ENCODE results near the gene ANKDD1B. TPM values are rescaled to one million over a fixed set of nuclear protein-coding genes. Genes with fewer than 3 reads are reported as not detected.
"Not testable (repeated sequence)": the region's sequence is repeated elsewhere in the genome, so short reads cannot be mapped to it uniquely, and the experiment has no call there.

The ANKDD1B gene
- 0.43 TPM for total RNA-seq

DNA sequence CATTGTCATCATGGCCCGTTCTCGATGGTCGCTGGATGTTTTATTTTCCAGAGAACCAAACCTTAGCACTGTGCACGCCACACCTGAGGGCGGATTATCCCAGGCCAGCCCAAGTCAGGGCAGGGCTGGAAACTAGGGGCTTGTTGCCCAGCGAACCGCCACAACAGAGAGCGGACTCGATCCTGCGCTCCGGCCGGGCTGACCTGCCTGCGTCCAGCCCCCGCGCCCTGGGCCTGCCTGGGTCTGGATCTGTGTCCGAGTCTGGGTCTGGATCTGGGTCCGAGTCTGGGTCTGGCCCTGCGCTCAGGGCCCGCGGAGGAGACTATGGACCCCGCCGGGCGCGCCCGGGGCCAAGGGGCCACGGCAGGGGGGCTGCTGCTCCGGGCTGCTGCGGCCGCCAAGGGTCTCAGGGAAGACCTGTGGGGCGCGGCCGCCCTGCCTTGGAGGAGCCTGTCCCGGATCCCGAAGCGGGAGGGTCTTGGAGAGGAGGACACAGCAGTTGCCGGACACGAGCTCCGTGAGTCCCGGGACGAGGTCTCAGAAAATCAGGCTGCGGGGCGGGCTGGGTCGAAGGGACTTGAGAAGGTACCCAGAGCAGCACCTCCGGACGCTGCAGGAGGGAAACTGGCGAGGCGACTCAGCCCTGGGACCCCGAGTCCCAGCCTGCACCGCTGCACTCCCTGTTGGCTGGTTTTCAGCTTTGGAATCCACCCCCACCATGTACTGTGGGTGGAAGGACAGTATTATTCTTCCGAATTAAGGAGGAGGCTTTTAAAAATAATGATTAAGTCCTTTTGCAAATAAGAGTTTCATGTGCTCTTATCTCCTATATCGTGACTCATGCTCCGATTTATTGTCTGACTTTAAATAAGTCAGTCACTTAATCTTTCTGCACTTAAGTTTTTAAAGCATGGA, at the start of gene ANKDD1B:
TSS of gene ANKDD1B (plus strand) at position 143 of the 915 bp plus-strand sequence. CDS start at position 325, 182 bp downstream.
- peak; percentile 16 for DNase-seq (ENCODE audit: low spot score)

DNA sequence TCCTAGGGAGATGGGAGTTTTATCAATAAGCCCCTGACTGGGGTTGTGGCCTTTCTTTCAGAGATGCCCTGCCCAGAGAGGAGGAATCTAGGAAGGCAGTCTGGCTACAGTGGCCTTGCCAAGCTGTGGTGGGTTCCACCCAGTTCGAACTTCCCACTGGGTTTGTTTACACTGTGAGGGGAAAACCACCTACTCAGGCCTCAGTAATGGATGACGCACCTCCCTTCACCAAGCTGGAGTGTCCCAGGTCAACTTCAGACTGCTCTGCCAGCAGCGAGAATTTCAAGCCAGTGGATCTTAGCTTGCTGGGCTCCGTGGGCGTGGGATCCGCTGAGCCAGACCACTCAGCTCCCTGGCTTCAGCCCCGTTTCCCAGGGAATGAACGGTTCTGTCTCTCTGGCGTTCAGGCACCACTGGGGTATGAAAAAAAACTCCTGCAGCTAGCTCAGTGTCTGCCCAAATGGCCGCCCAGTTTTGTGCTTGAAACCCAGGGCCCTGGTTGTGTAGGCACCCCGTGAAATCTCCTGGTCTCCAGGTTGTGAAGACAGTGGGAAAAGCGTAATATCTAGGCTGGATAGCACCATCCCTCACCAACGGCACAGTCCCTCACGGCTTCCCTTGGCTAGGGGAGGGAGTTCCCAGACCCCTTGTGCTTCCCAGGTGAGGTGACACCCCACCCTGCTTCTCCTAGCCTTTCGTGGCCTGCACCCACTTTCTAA, 45.1 kb upstream of the ANKDD1B start:
- not testable (repeated sequence) for DNase-seq (ENCODE audit: low spot score)

DNA sequence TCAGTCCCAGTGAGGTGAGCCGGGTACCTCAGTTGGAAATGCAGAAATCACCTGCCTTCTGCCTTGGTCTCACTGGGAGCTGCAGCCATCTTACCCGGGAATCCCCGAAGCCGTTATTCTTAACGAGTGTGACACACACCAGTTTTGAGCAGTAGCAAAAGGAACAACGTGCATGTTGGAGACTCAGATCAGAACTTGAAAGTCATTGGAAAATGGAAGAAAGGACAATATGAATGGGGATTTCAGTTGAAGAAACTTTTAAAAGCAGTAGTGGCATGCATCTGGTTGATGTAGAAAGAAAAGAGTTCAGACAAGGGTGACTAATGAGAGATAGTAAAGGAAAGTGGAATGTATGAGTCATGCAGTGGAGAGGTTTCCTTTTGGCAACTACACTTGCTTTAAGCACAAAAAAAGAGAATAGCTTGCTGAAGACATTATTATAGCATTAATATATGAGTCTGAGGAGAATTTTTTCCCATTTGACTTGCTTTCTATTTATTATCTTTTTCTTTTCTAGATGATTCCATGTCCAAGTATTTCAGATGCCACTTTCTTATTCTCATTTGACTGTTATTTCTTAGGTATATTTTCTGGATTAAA, 44.4 kb upstream of the ANKDD1B start:
- DNase-seq (ENCODE audit: low spot score) = no peak

DNA sequence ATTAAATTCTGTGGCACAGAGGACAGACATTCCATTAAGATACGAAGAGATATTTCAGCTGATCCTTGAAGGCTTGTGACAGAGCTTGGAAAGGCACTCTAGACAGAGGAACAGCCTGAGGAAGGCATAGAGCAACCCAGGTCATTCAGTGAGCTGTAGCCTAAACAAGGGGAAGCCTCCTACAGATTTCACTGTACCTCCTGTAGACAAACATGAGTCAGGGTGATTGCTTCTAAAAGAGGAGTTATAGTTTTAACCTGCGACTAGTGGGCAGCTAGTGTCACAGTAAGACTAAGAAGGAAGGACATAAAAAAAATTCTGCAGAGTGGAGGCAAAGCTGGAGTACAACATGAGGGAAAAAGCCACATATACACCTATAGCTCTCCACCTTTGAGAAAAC, 43.5 kb upstream of the ANKDD1B start:
- DNase-seq (ENCODE audit: low spot score) = no peak

DNA sequence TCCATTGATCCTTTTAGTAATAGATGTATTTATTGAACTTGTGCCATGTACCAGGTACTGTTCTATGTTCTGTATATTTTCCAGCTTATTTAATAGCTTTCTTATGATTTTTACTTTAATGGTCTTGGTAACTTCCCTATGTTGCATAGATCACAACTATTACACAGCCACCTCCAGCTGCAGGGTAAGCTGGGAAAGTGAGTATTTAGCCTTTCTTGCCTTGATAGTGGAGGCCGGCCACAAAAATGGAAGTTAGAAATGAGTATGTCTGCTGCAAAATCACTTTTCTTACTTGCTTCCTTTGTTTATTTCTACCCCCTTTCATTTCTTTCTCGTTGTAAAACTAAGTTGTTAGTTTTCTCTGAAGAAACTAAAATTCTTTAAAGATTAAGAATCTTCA, 43.1 kb upstream of the ANKDD1B start:
- no peak for DNase-seq (ENCODE audit: low spot score)

DNA sequence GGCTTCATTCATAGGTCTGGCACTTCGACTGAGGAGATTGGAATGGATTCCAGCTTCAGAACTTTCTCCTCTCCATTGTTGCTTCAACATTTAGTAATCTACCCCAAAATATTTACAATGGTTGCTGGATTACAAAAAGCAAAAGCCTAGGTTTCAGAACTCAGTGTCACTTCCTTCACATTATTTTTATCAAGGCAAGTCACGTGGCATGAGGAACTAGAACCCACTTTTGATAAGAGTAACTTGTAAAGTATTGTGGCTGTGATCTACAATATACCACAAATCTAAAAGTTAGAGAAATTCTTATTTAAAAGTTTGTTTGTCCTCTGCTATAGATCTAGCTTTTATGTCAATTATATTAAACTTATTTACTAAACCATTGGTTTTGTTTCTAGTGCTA, 39.7 kb upstream of the ANKDD1B start:
- DNase-seq (ENCODE audit: low spot score) = no peak

DNA sequence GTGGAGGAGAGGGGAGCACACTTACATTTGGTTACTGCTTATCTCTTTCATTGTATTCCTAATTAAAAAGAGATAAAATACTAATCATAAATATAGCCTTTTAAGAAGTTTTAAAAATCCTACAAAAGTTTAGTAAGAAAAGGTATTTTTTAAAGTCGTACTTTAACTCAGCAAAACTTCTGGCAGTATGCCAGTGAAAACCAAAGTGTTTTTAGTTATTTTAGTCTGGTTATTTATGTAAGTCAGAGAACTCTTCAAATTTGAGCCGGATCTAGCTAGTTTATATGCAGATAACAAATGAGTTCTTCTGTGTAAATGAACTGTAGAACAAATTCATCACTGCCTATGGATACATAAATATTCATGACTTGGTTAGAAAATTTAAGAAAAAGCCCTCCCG, 36.5 kb upstream of the ANKDD1B start:
- DNase-seq (ENCODE audit: low spot score) = no peak

DNA sequence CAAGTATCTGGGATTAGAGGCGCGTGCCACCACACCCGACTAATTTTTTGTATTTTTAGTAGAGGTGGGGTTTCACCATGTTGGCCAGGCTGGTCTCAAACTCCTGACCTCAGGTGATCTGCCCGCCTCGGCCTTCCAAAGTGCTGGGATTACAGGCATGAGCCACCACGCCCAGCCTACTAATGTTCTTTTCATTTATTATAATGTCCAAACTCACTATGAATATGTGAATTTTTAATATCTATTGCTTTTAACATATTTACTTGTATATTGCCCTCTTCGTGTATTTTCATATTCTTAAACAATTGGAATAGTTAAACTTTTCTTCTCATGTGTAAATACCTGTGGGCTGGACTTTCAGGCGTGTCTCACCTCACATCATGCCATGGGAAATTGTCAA, 33.0 kb upstream of the ANKDD1B start:
- DNase-seq (ENCODE audit: low spot score) = not testable (repeated sequence)

DNA sequence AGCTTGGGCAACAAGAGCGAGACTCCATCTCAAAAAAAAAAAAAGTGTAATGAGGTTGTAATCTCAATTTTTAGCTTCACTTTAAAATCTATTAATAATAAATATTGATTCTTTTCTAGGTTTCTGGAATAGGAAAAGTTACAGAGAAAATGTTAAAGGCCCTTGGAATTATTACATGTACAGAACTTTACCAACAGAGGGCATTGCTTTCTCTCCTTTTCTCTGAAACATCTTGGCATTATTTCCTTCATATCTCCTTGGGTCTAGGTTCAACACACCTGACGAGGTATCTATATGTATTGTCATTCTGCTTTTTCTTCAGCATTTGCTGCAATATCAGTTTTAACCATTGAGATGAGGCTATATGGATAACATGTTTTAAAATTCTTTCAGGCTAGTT, 26.6 kb upstream of the ANKDD1B start:
- DNase-seq (ENCODE audit: low spot score) = no peak

DNA sequence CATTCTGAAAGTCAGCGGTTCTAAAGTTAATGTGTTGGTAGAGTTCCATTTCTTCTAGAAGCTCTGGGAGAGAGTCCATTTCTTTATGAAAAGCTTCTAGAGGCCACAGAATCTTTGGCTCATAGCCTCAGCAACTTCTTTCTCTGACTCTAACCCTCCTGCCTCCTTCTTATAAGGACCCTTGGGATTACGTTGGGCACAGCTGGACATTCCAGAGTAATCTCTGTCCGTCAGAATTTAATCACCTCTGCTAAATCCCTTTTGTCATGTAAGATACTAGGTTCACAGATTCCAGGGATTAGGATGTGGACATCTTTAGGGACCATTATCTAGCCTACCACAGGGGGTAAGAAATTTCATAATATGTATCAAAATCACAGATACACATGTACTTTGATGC, 22.6 kb upstream of the ANKDD1B start:
- DNase-seq (ENCODE audit: low spot score) = no peak

DNA sequence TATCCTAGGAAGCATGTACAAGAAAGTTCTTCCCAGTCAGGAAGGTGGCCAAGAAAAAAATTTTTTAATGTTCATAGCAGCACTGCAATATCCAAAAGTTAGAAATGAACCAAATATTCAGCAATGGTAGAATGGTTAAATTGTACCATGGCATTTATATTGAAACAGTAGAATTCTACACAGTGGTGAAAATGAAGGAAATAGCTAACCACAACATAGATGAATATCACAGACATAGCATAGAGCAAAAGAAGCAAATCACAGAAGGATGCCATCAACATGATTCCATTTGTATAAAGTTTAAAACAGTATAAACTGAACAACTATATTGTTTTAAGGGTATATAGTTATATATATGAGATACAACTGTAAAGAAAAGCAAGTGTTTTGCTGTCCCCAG, 10.7 kb upstream of the ANKDD1B start:
- DNase-seq (ENCODE audit: low spot score) = no peak

DNA sequence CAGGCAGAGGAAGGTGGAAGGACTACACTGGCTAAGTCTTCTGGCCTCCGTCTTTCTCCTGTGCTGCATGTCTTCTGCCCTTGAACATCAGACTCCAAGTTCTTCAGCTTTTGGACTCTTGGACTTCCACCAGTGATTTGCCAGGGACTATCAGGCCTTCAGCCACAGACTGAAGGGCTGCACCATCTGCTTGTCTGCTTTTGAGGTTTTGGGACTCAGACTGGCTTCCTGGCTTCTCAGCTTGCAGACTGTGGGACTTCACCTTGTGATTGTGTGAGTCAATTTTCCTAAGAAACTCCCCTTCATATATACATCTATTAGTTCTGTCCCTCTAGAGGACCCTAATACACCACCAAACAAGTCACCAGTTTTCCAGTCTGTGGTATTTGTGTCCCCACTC, 9.7 kb upstream of the ANKDD1B start:
- DNase-seq (ENCODE audit: low spot score) = no peak

DNA sequence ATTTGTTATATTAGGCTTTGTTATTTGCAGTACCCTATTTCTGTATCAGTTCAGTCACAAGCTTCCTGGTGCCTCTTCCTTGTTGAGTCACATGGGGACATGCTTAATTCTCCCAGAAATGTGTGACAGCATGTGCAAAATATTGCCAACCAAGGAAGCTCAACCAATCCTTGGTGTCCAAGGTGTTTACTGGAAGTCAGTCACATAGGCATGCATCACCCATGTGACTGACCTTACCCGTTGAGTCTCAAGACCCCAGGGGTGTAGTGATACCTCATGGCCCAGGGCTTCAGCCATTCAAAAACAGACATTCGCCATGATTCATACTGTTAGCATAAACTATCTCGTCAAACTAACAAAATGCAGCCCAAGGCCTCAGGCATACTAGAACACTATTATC, 9.3 kb upstream of the ANKDD1B start:
- no peak for DNase-seq (ENCODE audit: low spot score)

DNA sequence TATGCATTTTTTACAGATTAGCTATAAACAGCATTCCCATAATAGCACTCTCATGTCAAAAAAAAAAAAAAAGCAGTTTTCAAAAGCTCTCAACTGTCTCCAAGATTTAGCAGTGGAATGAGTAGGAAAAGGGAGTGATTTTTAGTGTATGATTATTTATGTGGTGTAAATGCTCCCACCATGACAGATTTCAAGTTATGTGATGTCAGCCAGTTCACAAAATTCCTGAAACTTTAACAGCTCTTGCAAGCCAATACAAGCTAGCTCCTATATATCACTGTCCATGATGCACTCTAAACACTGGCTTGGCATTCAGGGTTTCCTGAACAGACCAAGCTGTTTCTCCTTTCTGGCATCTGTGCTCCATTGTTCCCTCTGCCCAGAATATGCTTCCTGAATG, 7.9 kb upstream of the ANKDD1B start:
- DNase-seq (ENCODE audit: low spot score) = no peak

DNA sequence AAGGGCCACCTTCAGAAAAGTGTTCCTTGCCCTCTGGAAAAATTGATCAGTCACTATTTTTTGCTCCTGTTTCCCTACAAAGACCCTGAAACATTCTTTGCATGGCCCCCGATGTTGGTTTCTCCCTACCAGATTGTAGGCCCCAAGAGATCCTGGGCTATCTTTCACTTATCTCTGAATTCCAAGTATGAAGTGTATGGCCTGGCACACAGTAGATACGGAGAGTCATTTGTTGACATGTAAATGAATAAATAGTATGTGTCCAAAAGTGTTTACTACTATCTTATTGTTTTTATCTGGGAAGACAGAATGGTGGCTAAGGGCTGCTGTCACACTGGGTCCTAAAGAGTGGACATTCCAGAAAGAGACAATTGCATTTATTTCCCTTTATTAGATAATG, 7.4 kb upstream of the ANKDD1B start:
- no peak for DNase-seq (ENCODE audit: low spot score)

DNA sequence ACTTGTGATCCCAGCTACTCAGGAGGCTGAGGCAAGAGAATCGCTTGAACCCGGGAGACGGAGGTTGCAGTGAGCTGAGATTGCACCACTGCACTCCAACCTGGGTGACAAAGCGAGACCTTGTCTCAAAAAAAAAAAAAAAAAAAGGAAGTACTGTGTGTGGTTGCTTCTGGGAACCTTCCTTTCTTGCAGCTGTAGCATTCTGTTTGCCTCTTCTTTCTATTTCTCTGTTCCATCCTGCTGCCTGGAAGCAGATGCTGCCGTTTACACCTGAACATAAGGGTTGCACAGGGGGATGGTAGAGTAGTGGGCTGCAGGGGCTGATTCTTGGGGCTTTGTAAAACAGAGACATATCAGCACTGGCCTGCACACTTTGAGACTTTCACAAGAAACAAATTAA, 3.9 kb upstream of the ANKDD1B start:
- DNase-seq (ENCODE audit: low spot score) = not testable (repeated sequence)

DNA sequence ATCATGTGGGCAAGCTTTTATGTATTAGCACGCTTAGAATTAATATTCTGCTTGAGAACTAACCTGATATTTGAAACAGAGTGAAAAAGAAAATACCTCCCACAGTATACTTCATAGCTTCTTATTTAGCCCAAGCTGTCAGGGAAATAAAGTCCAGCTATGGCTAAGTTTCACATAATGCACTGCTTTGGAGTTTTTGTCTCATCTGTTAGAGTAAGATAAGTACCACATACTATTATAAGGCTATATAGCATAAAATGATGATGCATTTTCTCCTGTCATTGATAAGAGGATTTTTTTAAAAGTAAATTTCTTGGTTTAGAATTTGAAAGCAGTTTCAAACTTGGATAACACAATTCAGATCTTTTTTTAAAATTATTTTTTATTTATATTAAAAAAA, 2.4 kb upstream of the ANKDD1B start:
- DNase-seq (ENCODE audit: low spot score) = no peak

DNA sequence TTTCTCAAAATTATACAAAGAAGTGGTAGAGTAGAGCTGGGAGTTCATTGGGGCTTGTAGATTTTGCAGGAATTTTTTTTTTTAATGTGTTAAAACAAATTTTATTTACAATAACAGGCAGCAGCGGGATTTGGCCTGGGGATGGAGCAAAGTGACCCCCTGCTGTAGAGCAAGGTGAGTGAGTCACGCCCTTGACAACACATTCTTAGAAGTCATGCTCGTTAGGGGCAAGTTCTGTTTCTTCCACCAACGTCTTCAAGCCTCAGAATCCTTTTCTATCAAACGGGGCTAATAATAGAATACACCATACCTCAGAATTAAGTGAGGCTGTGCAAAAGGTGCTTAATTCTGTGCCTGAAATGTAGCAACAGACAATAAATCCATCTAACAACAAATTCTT, 1.1 kb upstream of the ANKDD1B start:
- no peak for DNase-seq (ENCODE audit: low spot score)

DNA sequence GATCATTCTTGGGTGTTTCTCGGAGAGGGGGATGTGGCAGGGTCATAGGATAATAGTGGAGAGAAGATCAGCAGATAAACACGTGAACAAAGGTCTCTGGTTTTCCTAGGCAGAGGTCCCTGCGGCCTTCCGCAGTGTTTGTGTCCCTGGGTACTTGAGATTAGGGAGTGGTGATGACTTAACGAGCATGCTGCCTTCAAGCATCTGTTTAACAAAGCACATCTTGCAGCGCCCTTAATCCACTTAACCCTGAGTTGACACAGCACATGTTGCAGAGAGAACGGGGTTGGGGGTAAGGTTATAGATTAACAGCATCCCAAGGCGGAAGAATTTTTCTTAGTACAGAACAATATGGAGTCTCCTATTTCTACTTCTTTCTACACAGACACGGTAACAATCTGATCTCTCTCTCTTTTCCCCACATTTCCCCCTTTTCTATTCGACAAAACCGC, 368 bp upstream of the ANKDD1B start:
- not testable (repeated sequence) for DNase-seq (ENCODE audit: low spot score)

DNA sequence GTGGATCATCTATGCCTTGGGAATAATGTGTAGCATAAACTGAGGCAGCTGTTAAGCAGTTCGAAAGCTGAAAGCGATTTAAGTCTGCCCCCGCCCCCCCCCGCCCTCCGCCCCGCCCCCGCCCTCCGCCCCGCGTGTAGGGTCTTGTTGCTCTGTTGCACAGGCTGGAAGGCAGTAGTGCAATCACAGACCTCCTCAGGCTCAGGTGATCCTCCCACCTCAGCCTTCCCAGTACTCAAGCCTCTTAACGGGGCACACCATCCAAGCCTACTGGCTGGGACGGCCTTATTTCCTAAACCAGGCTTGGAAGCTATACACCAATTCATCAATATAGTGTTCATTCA, 945 bp downstream of the ANKDD1B start:
- DNase-seq (ENCODE audit: low spot score) = no peak

DNA sequence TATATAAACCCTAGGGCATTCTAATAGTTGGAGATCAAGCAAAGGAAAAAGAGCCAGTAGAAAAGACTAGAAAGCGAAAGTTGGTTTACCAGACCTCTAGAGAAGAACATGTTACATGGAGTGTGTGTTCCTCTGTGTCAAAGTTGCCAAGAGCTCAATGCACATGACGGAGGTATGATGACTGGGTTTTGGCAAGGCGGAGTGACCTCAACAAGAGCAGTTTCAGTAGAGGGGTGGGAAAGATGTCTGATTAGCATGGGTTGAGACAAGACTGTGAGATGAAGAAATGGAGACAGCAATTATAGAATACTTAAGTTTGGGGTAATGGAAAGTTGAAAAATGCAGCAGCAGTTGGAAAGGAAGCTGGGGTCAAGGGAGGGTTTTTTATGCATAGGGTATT, 1.6 kb downstream of the ANKDD1B start:
- no peak for DNase-seq (ENCODE audit: low spot score)

DNA sequence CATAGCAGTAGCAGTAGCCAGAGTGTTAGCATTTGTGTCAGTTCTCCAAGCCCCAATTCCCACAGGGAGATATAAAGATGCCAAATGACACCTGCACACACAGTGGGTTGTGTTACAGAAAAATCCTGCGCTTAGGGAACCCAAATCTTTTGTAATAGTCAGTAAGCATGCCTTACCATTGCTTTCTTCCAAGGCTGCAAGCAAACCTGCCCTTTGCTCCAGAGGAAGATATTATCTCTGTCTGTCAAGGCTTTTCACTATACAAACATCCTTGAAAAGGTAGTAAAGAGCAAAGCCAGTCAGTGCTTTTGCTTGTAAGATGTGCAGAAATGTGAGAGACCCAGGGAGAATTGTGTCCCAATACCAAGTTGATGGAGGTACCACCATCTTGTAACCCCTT, 2.9 kb downstream of the ANKDD1B start:
- DNase-seq (ENCODE audit: low spot score) = no peak

DNA sequence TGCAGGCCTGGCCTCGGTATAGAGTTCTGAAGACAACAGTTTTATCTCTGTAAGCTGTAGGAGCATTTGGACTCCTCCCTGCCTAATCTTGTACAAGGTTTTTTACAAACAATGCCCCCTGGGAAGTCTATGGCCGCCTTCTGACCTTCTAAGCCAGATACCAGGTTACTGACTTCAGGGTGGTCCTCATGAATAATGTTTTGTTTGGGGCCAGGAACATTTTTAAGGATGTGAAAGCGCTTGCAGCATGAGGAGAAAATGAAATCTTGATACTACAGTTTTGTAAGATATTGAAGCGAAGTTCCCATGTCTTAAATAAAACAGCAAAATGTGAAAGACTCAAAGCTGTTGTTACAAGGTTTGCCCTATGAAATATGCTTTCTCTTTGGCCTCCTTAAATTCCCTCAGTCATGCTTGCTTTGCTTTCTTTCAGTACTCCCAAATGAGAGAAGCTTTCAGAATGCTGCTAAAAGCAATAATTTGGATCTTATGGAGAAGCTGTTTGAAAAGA, 5.2 kb downstream of the ANKDD1B start:
- DNase-seq (ENCODE audit: low spot score) = no peak
